Left lung (tissue), 10 donors: Measurements from ENCODE around the gene MID2. TPM values are rescaled to one million over a fixed set of nuclear protein-coding genes. Genes with fewer than 3 reads are reported as not detected.
"Not testable (repeated sequence)": the region's sequence is repeated elsewhere in the genome, so short reads cannot be mapped to it uniquely, and the experiment has no call there.

Experiments used
- ATAC-seq: fragments of 200-7000 bp; cut with Tn5 transposase; one replicate; pipeline ENCODE4 v1.9.1; 2020; ENCODE audit warnings: moderate library complexity
- DNase-seq, 4 donors: peaks; one replicate each; pipeline ENCODE4 v3.0.0-alpha.2; 2013 to 2020
- H3K27ac ChIP-seq, 2 donors: fragments of 200-600 bp; sonication (generic) in 1 of 2; one replicate each; pipeline versions ENCODE4 v1.5.0 to v1.8.0; 2020 to 2021
- H3K27me3 ChIP-seq, 2 donors: fragments of 200-600 bp; sonication (generic) in 1 of 2; one replicate each; pipeline versions ENCODE4 v1.5.0 to v1.8.0; 2020 to 2021
- H3K36me3 ChIP-seq, 2 donors: fragments of 200-600 bp; sonication (generic) in 1 of 2; one replicate each; pipeline versions ENCODE4 v1.5.0 to v1.8.0; 2020 to 2021
- H3K4me1 ChIP-seq, 2 donors: fragments of 200-600 bp; one replicate each; pipeline ENCODE4 v1.8.0; 2021
- H3K4me3 ChIP-seq, 2 donors: fragments of 200-600 bp; sonication (generic) in 1 of 2; one replicate each; pipeline versions ENCODE4 v1.5.0 to v1.8.0; 2020 to 2021; ENCODE audit warnings: mild to moderate bottlenecking in 1 of 2
- H3K9me3 ChIP-seq, 2 donors: fragments of 200-600 bp; sonication (generic) in 1 of 2; one replicate each; pipeline versions ENCODE4 v1.5.0 to v1.8.0; 2020 to 2021
- CTCF ChIP-seq, 2 donors: fragments of 200-600 bp; sonication (generic) in 1 of 2; IDR thresholded peaks; one replicate each; pipeline versions ENCODE4 v1.5.0 to v1.8.0; 2021; ENCODE audit warnings: antibody characterized with exemption in 2 of 2
- intact Hi-C, 2 donors: fragments of 100-400 bp; cut with DNase I; formaldehyde crosslinking; loops; one replicate each; pipeline versions ENCODE4 v1.11.2 to v1.14.2; 2022
- polyA plus RNA-seq, 6 donors: library from polyadenylated mRNA; unstranded; fragments of 120-200 nt; gene quantifications; one replicate each; pipeline ENCODE4 v1.2.1, GENCODE V29; 2013; ENCODE audit not compliant: insufficient read length in 6 of 6
- total RNA-seq, 2 donors: library from RNA; stranded (reverse); fragmentation: NEBNext Ultra II Directional; extraction: Animal tissue kit (Norgen Biotek cat#: 25700); gene quantifications; one replicate each; pipeline ENCODE4 v1.2.1, GENCODE V29; 2021
- donor health status: DM: no; HTN: yes; CAD: no.
- donor health status: DM: no; HTN: no; CAD: no.

Gene MID2
- total and polyA plus RNA-seq, 8 donors: 17.4 to 24.1 (median 20.9) TPM

DNA sequence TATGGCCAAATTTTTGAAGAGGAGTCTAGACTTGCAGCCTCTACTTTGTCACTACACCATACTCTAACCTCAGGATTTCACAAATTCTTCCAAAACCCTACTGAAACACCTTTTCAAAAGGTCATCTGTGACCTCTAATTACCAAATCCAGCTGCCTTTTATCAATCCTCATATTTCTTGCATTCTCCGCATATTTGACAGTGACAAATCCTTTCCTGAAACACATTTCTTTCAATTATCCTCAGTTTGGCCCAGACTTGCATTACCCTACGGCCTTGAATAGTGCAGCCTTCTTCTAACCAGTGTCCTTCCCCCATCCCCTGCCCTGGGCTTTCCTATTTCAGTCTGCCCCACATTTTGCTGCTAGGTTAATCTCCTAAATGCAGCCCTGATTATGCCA is 25.5 kb downstream of the MID2 start:
- H3K36me3 ChIP-seq: no peaks in the 10 kb centered on the region
- no peak for ATAC-seq

DNA sequence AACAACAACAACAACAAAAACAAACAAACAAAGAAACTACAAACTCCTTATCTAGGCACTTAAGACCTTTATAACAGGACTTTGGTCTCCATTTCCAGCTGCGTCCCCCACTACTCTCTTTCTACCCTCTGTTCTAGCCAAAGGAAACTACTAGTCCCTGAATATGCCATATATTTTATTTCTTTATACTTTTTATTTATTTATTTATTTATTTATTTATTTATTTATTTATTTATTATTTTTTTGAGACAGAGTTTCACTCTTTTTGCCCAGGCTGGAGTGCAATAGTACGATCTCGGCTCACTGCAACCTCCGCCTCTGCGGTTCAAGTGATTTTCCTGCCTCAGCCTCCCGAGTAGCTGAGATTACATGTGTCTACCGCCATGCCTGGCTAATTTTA is 26.0 kb downstream of the MID2 start:
- H3K27me3 ChIP-seq, H3K4me1 ChIP-seq, H3K4me3 ChIP-seq, H3K9me3 ChIP-seq, DNase-seq, intact Hi-C loops, H3K36me3 ChIP-seq, H3K27ac ChIP-seq, ATAC-seq: not testable (repeated sequence)

More for the DNA sequence above, 25.5 kb downstream of the MID2 start:
- intact Hi-C loops: no loop called here
- Histone ChIP-seq H3K27me3 (no peaks in the 10 kb centered on the region), H3K27ac (no peak overlapping the region), H3K9me3 (no peaks in the 10 kb centered on the region), H3K4me1 (no peaks in the 10 kb centered on the region), H3K4me3 (no peak overlapping the region)
- TF ChIP-seq CTCF (IDR thresholded peaks at IDR 0.05): no peak
- no peak for DNase-seq

- no peaks in the 10 kb centered on the region for H3K4me1 ChIP-seq
- H3K36me3 ChIP-seq: no peaks in the 10 kb centered on the region
- intact Hi-C loops: no loop called here
- TF ChIP-seq CTCF (IDR thresholded peaks at IDR 0.05): no peak
- ATAC-seq (no peak), DNase-seq (no peak)
- H3K27me3 ChIP-seq: no peaks in the 10 kb centered on the region
- H3K27ac ChIP-seq: no peak overlapping the region
- no peak overlapping the region for H3K4me3 ChIP-seq
- H3K9me3 ChIP-seq: no peaks in the 10 kb centered on the region
Observed at GRCh38 chrX:107856289-107856688, 30.6 kb downstream of the MID2 start.

DNA sequence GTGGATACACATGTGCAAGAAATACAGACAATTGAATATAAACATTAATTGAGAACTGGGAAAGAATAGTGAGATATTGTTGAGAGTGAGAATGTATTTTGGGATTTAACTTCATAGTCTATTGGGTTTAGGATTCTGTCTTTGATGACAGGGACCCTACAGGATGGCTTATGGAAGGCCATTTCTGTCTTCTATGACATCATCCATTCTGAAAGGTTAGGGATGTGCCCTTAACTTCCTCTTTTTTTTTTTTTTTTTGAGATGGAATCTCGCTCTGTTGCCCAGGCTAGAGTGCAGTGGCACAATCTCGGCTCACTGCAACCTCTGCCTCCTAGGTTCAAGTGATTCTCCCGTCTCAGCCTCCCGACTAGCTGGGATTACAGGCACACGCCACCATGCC is 31.4 kb downstream of the MID2 start:
- H3K27me3 ChIP-seq, DNase-seq, H3K4me1 ChIP-seq, ATAC-seq, H3K36me3 ChIP-seq, H3K27ac ChIP-seq, H3K4me3 ChIP-seq, intact Hi-C loops, H3K9me3 ChIP-seq: not testable (repeated sequence)

GRCh38 chrX:107857837-107858236 is 32.2 kb downstream of the MID2 start:
- DNase-seq: no peak
- TF ChIP-seq CTCF (IDR thresholded peaks at IDR 0.05): no peak
- Histone ChIP-seq H3K4me3 (no peak overlapping the region), H3K27me3 (no peaks in the 10 kb centered on the region), H3K27ac (no peak overlapping the region), H3K9me3 (no peaks in the 10 kb centered on the region), H3K4me1 (no peaks in the 10 kb centered on the region), H3K36me3 (no peaks in the 10 kb centered on the region)
- intact Hi-C loops: no loop called here
- no peak for ATAC-seq

DNA sequence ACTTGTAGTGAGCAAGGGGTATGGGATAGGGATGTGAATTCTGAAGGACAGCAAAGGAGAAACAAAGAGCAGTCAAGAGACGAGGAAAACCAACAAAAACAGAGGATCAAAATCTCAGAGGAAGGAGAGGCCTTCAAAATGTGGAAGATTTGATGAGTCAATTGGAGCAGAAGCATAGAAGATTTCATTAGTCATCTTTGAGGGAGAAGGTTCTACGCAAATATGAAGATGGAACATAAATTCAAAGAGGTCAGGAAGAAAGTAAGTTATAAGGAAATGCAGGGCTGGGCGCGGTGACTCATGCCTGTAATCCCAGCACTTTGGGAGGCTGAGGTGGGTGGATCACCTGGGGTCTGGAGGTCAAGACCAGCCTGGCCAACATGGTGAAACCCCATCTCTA is 35.4 kb downstream of the MID2 start:
- ATAC-seq (no peak), DNase-seq (no peak)
- Histone ChIP-seq H3K36me3 (no peaks in the 10 kb centered on the region), H3K9me3 (no peaks in the 10 kb centered on the region), H3K27me3 (peaks cover 0 to 7% of the 10 kb centered on the region in 2 donors), H3K4me1 (no peaks in the 10 kb centered on the region), H3K27ac (no peak overlapping the region), H3K4me3 (no peak overlapping the region)
- intact Hi-C loops: no loop called here
- no peak for TF ChIP-seq CTCF (IDR thresholded peaks at IDR 0.05)
